ENCODE data around the gene LYSMD3. TPM values are rescaled to one million over a fixed set of nuclear protein-coding genes. Genes with fewer than 3 reads are reported as not detected.

LYSMD3 gene
- polyA plus RNA-seq, 2 of the 4 experiments (the other 2 are of a cell fraction), result 10.6 to 24.1 TPM

GRCh38 chr5:90504743-90505142, 24.6 kb downstream of the LYSMD3 start (continued):
- TF ChIP-seq PBX3 (IDR thresholded peaks at IDR 0.05), result no peak

GRCh38 chr5:90503596-90503995, 25.8 kb downstream of the LYSMD3 start:
- DNase-seq (ENCODE audit: low read depth in 1 of 2, low spot score in 1 of 2) (no peak), FAIRE-seq (no peak), ATAC-seq (no peak)
- H3K27ac ChIP-seq, result no peak overlapping the region
- H3K4me1 ChIP-seq, result no peaks in the 10 kb centered on the region; the same call in 1 of the 3 replicates
- POLR2A ChIA-PET, result interaction anchor here (1.1 kb wide), 1 partner anchor 29 kb away, joined by 4 read pairs; the partner anchor contains the start of genes MBLAC2 and POLR3G
- CTCF ChIA-PET, result no interaction called here
- 57% methylated on average over 1 of the region's 1 CpG for WGBS (ENCODE audit: missing lambda C conversion rate)
- H3K9me3 ChIP-seq, result no peaks in the 10 kb centered on the region
- TF ChIP-seq ZC3H11A (IDR thresholded peaks at IDR 0.05) (no peak), ELK1 (IDR thresholded peaks at IDR 0.05; ENCODE audit: low read depth, low read length) (no peak), CHD4 (IDR thresholded peaks at IDR 0.05; ENCODE audit: borderline replicate concordance) (no peak), KDM1A (IDR thresholded peaks at IDR 0.05; ENCODE audit: low read depth) (no peak), ZNF302 (CRISPR knock-in tag; IDR thresholded peaks at IDR 0.05) (no peak), HEYL (CRISPR knock-in tag; IDR thresholded peaks at IDR 0.05) (no peak), RARB (CRISPR knock-in tag; IDR thresholded peaks at IDR 0.05) (no peak), POLR2AphosphoS2 (conservative IDR thresholded peaks at IDR 0.05; ENCODE audit: low read length) (no peak), ZFP36 (IDR thresholded peaks at IDR 0.05; ENCODE audit: borderline replicate concordance, partially characterized antibody) (no peak), FOSL2 (IDR thresholded peaks at IDR 0.05) (no peak), FOSL2 (CRISPR knock-in tag; IDR thresholded peaks at IDR 0.05) (no peak), HOXB5 (CRISPR knock-in tag; IDR thresholded peaks at IDR 0.05) (no peak), MAX (IDR thresholded peaks at IDR 0.05) (no peak), SREBF2 (IDR thresholded peaks at IDR 0.05) (no peak), MAFK (IDR thresholded peaks at IDR 0.05; ENCODE audit: partially characterized antibody) (no peak)
- H3K4me3 ChIP-seq, result no peak overlapping the region
- H3K4me2 ChIP-seq, result no peak overlapping the region

- WGBS (ENCODE audit: missing lambda C conversion rate), result 95% methylated on average over 1 of the region's 1 CpG
- CTCF ChIA-PET, result no interaction called here
- Histone ChIP-seq H3K27ac (no peak overlapping the region), H3K4me3 (no peak overlapping the region), H3K4me2 (no peak overlapping the region), H3K9me3 (no peaks in the 10 kb centered on the region), H3K4me1 (no peaks in the 10 kb centered on the region)
- no peak for TF ChIP-seq FOXS1 (CRISPR knock-in tag; IDR thresholded peaks at IDR 0.05)
- TF ChIP-seq HEYL (CRISPR knock-in tag; IDR thresholded peaks at IDR 0.05), result no peak
- TF ChIP-seq HMGXB4 (CRISPR knock-in tag; IDR thresholded peaks at IDR 0.05; ENCODE audit: borderline replicate concordance), result no peak
- TF ChIP-seq EHMT2 (IDR thresholded peaks at IDR 0.05; ENCODE audit: low read depth), result no peak
- TF ChIP-seq CTCF (IDR thresholded peaks at IDR 0.05), result no peak
- no peak for TF ChIP-seq KDM1A (IDR thresholded peaks at IDR 0.05; ENCODE audit: low read depth)
- TF ChIP-seq BHLHE40 (IDR thresholded peaks at IDR 0.05; ENCODE audit: low read depth, low read length), result no peak
- TF ChIP-seq RARB (CRISPR knock-in tag; IDR thresholded peaks at IDR 0.05), result no peak
- no peak for TF ChIP-seq HOXB5 (CRISPR knock-in tag; IDR thresholded peaks at IDR 0.05)
- TF ChIP-seq CHD2 (IDR thresholded peaks at IDR 0.05; ENCODE audit: low read length, partially characterized antibody), result no peak
- TF ChIP-seq MYC (IDR thresholded peaks at IDR 0.05; ENCODE audit: borderline replicate concordance, low read length), result no peak
- TF ChIP-seq POLR2A (IDR thresholded peaks at IDR 0.05; ENCODE audit: low read length), result no peak
- TF ChIP-seq FOSB (CRISPR knock-in tag; IDR thresholded peaks at IDR 0.05), result no peak
- no peak for TF ChIP-seq MAX (IDR thresholded peaks at IDR 0.05)
- no peak for TF ChIP-seq PBX3 (IDR thresholded peaks at IDR 0.05)
- no peak for TF ChIP-seq NPAS2 (CRISPR knock-in tag; IDR thresholded peaks at IDR 0.05; ENCODE audit: borderline replicate concordance)
- DNase-seq (ENCODE audit: low read depth in 1 of 2, low spot score in 1 of 2), result no peak
- POLR2A ChIA-PET, result no interaction called here
- no peak for ATAC-seq
- FAIRE-seq, result no peak
These were observed 34.2 kb downstream of the LYSMD3 start for GRCh38 chr5:90495146-90495545.
